GM18505 (cell line): Measurements from ENCODE around the gene ANKRD36C.
"Not testable (repeated sequence)": the region's sequence is repeated elsewhere in the genome, so short reads cannot be mapped to it uniquely, and the experiment has no call there.

Experiments used
- ATAC-seq: cut with Tn5 transposase; IDR thresholded peaks from one replicate; pipeline ENCODE4 v1.9.1; 2021; ENCODE audit not compliant: unreplicated experiment
- POLR2A ChIP-seq: IDR thresholded peaks from 4 replicates; pipeline ENCODE4 v1.6.1; 2011; ENCODE audit warnings: borderline replicate concordance; ENCODE audit not compliant: insufficient read depth, insufficient read length; ENCODE audit errors: extremely low read depth

ANKRD36C gene

DNA sequence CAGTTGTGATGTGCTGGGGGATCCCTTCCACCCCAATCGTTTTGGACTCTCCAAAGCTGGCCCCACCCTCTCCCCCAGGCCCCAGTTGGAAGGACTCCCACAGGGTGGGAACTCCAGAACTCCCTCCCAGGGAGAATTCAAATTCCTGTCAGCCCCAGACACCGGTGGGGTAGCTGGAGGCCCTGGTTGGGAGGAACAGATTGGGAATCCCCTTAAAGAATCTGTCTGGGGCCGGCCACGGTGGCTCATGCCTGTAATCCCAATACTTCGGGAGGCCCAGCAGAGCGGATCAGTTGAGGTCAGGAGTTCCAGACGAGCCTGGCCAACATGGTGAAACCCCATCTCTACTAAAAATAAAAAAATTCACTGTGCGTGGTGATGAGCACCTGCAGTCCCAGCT lies 155.5 kb downstream of the ANKRD36C start:
- ATAC-seq = no peak
- no peak for TF ChIP-seq POLR2A

DNA sequence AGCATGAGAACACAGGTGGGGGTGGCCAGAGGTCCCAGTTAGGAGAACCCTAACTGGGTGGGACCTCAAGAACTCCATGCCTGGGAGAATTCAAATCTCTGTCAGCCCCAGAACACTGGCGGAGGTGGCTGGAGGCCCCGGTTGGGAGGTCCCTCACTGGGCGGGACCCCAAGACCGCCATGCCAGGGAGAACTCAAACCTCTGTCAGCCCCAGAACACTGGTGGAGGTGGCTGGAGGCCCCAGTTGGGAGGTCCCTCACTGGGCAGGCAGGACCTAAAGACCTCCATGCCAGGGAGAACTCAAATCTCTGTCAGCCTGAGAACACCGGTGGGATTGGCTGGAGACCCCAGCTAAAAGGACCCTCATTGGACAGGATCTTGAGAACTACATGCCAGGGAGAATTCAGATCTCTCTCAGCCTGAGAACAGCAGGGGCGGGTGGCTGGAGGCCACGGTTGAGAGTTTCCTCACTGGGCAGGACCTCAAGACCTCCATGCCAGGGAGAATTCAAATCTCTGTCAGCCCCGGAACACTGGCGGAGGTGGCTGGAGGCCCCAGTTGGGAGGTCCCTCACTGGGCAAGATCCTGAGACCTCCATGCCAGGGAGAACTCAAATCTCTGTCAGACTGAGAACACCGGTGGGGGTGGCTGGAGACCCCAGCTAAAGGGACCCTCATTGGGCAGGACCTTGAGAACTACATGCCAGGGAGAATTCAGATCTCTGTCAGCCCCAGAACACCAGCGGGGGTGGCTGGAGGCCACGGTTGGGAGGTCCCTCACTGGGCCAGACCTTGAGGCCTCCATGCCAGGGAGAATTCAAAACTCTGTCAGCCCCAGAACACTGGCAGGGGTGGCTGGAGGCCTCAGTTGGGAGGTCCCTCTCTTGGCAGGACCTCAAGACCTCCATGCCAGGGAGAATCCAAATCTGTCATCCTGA lies 157.3 kb downstream of the ANKRD36C start:
- ATAC-seq = not testable (repeated sequence)

DNA sequence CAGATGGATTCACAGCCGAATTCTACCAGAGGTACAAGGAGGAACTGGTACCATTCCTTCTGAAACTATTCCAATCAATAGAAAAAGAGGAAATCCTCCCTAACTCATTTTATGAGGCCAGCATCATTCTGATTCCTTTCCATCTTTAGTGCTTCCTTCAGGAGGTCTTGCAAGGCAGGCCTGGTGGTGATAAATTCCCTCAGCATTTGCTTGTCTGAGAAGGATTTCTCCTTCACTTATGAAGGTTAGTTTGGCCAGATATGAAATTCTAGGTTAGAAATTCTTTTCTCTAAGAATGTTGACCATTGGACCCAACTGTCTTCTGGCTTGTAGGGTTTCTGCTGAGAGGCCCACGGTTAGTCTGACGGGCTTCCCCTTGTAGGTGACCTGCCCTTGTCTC lies 167.4 kb downstream of the ANKRD36C start:
- ATAC-seq = not testable (repeated sequence)

DNA sequence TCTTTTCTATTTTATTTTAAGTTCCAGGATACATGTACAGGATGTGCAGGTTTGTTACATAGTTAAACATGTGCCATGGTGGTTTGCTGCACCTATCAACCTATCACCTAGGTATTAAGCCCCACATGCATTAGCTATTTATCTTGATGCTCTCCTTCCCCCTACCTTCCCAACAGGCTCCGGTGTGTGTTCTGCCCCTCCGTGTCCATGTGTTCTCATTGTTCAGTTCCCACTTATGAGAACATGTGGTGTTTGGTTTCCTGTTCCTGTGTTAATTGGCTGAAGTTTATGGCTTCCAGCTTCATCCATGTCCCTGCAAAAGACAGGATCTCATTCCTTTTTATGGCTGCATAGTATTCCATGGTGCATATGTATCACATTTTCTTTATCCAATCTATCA lies 174.1 kb downstream of the ANKRD36C start:
- not testable (repeated sequence) for ATAC-seq

DNA sequence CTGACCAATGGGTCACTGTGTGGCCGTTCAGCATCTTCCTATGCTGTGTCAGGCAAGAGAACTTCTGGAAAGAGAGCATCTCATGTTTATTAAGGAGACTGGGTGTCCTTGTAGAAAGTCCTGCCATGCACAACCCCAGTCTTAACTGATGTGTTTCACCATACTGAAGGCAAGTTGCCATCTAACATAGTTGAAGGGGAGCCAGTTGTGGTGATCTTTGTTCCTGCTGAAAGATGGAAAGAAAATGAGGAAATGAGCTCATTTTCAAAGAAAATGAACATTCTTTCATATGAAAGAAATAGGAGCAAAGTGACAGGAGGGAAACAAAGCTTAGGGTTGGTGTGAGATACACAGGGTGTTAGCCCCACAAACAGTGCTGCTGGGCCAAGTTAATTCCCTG lies 178.3 kb downstream of the ANKRD36C start:
- not testable (repeated sequence) for ATAC-seq

DNA sequence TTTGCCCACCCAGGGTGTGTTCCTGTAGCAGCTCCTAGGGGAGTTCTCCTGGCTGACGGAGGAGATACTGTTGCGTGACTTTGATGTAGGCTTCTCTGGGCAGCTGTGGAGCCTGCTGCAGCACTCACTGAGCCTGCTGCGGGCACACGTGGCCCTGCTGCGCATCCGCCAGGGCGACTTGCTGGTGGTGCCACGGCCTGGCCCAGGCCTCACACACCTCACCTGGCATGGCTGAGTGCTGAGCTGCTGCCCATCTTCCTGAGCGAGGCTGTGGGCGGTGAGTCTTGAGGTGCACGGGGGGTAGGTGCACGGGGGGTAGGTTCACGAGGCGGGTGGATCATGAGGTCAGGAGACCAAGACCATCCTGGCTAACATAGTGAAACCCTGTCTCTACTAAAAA lies 191.7 kb downstream of the ANKRD36C start:
- ATAC-seq = no peak
- no peak for TF ChIP-seq POLR2A

DNA sequence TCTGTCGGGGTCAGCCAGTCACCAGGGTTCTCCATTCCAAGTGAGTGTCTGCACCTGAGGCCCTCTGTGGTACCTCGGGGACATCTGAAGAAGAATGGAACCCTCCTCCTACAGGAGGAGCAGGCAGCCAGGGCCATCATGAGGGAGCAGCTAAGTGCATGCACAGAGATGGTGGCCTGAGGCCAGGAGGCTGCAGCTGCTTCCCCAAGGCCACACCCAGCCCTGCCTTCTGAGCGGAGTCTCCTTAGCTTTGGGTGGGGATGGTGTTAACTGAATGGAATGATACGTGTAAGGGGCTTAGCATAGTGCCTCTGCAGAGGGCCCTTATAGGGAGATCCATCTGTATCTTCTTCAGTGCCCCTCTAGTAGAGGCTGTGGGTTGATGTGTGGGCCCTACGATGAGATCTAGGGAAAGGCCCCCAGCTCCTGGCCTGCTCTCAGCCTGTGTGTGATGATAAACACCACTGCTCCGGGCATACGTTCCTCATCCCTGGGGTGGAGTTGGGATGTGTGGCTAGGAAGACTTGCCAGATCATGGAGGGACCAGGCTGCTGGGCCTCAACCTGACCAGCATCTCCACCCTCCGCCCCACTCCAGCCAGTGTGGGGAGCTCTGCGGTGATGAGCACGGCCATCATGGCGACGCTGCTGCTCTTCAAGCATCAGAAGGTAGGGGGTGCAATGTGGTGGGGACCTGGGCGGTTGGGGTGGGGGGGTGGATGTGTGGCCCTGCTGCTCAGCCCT lies 192.3 kb downstream of the ANKRD36C start:
- ATAC-seq = not testable (repeated sequence)

DNA sequence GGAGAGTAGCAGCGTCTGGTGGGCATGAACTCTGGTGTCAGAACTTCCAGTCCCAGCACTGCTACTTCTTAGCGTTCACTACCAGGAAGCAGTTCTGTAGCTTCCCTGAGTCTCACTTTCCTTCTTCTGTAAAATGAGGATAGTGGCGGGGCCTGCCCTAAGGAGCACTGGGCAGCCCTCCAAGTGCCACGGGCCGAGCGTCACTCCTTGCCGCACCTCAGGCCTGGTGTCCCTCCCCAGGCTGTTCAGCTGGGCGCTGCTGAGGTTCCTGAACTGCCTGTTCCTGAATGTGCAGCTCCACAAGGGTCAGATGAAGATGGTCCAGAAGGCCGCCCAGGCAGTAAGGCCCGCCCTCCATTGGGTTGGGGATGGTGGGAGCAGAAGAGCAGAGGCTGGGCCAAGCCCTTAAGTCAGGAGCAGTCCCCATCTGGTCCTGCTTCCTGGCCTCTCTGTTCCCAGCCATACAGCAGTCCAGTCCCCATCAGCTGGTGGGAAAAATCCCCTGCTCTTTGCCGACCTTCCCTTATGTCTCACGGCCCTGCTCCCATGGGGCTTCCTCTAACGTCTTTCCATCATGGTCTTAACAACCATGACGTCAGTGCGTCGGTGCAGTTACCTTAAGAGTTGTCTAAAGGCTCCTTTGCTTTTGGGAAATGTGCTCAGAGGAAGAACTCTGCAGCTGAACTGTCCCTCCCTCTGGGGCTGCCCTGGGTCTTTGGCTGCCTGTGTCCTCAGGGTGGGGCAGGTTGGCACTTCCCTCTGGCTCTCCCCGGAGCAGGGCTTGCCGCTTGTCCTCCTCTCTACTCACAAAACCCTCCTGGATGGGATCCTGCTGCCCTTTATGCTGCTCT lies 195.2 kb downstream of the ANKRD36C start:
- ATAC-seq = not testable (repeated sequence)

DNA sequence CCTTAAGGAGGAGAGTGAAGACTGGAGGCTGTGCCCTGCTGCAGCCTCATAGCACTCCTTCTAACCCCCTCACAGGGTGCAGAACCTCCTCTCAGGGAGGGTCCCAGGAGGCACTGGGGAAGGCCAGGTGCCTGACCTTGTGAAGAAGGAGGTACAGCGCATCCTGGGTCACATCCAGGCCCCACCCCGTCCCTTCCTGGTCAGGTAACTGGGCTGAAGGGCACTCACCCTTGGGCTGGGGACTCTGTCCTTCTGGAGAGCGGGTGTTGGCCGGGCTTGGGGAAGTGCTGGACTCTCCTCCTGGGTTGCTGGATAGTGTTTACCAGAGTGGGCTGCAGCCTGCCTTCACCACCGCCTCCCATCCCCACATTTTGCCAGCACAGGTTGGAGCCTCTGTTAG lies 197.7 kb downstream of the ANKRD36C start:
- not testable (repeated sequence) for ATAC-seq

DNA sequence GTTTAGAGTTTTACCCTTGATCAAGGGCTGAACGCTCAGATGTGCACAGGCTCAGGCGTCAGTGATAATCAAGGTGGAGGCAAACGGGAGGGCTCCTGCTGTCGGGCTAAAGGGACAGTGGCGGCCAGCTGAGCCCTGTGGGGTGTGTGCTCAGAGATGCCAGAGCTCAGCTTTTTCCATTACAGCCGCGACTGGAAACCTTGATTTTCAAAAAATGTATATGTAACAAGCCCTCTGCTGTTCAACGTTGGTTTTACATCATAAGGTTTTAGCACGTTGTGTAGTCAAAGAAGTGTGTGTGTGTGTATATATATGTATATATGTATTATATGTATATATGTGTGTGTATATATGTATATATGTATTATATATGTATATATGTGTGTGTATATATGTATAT lies 201.4 kb downstream of the ANKRD36C start:
- ATAC-seq = not testable (repeated sequence)

DNA sequence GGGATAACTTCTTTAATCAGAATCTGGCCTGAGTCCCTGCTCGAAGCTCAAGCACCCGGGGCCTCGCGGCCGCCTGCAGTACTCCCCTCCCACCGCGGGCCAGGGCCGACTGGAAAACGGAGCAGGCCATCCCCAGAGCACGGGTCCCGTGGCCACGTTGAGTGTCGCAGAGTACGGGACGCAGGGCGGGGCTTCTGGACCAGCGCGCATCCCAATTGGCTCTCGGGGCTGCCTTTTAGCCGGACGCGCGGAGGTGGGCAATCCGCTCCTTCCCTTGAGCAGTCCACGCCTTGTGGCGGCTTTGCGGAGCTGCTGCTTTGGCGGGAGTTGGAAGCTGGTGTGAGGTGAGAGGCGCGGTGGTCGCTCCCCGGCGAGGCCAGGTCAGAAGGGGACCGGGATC lies 202.2 kb downstream of the ANKRD36C start:
- not testable (repeated sequence) for ATAC-seq

DNA sequence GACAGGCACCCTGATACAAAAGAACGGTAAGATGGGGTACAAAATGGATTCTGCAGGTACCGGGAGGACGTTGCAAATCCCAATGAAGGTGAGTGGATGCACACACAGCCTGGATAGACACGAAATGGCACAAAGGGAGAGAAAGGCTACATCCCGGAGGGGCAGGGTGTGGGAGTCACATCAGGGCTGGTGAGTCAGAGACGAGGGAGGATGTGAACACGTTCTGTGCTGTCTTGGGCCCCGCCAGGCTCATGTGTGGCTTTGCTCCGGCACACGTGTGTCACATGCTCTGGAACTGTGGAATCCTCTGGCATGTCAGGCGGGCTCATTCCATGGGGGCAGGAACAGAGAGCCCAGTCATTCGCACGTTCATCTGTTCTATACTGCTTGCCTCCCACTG lies 203.0 kb downstream of the ANKRD36C start:
- ATAC-seq = not testable (repeated sequence)
